DMS79 treated with DMSO at 0.1 percent for 48 hours (cell line): Measurements from ENCODE around the gene MTCL1.

Source experiments
- DNase-seq: peaks from one replicate; lab custom pipeline; 2025; lab: John Stamatoyannopoulos, UW

The MTCL1 gene

DNA sequence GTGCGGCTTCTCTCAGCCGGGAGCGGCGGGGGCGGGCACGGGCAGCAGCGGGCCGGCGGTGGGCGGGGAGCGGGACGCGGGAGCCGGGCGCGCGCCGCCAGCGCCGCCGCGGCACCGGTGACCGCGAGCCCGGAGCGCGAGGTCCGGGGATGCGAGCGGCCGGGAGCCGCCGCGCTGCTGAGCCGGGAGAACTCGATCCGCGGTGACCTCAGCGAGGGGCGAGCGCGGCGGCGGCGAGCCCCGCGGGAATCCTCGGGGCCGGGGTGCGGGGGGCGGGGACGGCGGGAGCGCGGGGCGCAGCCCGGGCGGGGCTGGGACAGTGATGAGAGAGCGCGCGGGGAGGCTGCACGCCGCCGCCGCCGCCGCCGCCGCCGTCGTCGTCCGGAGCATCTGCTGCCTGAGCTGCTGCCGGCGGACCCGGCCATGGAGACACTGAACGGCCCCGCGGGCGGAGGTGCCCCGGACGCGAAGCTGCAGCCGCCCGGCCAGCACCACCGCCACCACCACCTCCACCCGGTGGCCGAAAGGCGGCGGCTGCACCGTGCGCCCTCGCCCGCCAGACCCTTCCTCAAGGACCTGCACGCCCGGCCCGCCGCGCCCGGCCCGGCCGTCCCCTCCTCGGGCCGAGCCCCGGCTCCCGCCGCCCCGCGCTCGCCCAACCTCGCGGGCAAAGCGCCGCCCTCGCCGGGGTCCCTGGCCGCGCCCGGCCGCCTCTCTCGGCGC lies at the start of gene MTCL1:
Gene MTCL1, plus strand, starts transcription at position 319 of the 723 bp plus-strand sequence. Its CDS starts 105 bp downstream, at position 424.
- DNase-seq: no peak

DNA sequence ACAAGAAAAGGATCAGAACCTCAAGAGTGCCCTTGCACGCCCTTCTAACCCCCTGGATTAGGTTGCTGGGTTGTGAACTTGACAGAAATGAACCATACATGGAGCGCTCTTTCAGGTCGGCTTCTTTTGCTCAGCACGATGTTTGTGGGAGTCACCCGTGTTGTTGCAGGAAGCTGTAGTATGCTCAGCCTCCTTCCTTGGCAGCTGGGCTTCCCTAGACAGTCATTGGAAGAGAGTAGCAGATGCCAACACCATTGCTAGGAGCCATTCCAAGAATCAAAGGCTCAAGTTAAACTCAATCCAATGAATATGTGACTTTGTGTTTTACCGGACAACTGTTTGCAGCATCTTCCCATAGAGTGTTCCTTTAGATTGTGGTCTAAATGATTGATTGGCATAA lies 49.1 kb upstream of the MTCL1 start:
- no peak for DNase-seq

DNA sequence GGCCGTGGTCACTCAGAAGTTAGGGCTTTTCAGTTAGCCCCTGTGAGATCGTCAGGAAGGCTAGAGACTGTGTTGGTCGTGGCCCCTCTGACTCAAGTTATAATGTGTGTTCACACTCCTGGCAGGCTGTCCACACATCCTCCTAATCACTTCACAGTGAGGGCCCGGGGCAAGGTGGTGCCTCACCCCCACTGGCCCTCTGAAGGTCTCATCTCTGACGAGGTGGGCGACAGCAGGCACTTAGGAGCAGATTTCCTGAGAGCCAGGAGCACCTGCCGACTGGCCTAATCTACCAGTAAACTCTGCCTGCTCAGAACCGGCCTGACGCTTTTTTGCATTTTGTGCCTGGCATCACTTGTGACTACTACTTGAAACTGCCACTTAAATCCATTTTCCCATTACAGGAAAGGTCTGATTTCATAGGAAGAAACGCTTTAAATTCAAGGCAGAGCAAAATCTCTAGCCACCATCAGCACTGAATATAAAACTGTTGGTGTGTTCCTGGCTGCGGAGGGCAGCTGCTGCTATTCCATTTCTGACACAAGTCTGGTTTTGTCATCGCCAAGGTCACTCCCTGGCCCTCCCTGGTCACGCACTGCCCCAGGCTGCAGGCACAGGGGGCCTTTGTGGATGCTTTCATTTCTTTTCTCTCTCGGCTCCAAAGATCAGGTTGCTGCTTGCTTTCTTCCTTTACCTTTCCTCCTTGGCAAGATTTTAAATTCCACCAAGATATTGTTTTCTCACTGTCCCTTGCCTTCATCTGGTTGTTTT lies 48.1 kb upstream of the MTCL1 start:
- DNase-seq: peak; percentile 94

DNA sequence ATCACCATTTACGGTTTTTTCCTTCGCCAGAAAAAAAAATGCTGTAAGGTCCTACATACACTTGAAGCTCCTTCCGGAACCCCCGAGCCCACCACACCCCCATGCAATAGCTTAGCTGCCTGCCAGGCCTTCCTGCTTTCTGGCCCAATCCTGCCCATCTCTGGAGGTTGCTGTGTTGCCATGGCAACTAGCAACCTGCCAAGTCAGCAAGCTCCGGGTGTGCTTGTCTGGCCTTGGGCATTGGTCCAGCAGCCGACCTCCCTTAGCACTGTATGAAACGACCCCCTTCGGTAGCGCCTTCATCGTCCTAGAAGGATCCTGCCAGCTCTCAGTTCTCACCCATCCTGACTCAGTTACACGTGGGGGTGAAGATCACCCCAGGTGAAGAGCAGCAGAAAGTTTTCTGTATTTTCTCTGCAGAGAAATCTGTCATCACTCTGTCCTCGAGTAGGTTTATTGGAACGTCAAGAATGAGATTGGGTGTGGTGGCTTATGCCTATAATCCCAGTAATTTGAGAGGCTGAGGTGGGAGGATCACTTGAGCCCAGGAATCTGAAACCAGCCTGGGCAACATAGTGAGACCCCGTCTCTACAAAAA lies 47.4 kb upstream of the MTCL1 start:
- peak; percentile 80 for DNase-seq

DNA sequence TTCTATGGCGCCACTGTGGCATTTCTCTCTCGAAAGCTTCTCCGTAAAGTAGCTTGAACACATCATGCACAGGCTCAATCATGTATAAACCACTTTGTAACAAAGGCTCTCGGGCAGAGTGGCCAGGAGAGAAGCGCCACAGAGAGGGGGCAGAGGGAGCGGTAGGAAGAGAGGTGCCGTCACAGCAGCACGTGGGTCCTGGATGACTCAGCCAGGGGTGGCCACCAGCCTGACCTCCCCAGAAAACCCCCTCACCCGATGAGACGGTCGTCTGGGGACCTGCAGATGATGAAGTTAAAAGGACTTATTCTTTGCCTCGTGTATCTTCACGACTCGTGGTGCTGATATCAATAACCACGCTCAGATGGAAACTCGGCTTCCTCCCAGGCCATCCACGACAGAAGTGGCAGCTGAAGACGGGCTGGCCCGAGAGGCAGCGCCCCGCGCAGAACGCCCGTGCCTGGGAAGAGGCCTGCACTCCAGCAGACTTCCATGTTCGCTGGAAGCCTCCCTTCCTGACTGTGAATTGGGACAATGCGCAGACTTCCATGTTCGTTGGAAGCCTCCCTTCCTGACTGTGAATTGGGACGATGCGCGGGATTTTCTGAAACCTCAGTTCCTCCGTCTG lies 46.4 kb upstream of the MTCL1 start:
- peak; percentile 92 for DNase-seq

DNA sequence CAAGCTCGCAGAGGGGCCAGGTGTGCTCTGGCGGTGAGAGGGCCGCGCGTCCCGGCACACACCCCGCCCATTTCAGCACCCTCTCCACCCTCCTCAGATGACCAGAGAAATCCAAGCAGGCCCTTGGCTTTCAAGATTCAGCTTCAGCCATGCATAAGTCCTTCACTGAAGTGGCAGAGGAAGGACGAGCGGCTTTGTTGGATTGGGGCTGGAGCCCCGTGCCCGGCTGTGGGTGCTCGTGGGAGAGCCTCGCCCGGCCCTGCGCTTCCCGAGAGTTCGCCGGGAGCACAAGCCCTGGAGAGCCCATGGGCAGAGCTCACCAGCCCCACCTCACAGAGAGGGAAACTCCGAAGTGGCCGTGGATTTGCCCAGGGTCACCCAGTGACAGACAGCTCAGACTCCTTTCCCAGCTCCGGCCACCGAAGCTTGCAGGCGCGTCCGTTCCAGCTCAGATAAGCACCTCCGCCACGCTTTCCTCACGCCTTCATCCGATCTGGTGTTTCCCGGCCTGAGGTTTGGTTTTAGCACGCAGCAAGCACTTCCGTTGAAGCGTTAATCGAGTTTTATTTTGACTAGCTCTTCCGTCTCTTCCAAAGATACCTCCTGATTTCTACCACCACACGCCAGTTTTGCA lies 45.6 kb upstream of the MTCL1 start:
- peak; percentile 98 for DNase-seq

DNA sequence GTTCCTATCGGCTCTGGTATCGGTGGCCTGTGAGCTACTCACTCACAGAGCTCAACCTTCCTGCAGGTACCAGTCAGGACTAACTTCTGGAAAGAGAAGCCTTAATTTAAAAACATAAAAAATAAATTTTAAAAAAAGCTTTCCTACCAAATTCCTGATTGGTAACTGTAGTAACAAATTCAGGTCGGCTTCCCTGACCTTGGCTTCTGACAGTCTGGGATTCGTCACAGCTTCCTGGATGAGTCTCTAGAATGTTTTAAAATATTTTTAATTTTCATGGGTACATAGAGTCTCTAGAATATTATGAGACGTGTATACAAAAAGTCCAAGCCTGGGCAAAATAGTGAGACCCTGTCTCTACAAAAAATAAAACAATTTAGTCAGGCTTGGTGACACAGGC lies 45.0 kb upstream of the MTCL1 start:
- peak; percentile 74 for DNase-seq

DNA sequence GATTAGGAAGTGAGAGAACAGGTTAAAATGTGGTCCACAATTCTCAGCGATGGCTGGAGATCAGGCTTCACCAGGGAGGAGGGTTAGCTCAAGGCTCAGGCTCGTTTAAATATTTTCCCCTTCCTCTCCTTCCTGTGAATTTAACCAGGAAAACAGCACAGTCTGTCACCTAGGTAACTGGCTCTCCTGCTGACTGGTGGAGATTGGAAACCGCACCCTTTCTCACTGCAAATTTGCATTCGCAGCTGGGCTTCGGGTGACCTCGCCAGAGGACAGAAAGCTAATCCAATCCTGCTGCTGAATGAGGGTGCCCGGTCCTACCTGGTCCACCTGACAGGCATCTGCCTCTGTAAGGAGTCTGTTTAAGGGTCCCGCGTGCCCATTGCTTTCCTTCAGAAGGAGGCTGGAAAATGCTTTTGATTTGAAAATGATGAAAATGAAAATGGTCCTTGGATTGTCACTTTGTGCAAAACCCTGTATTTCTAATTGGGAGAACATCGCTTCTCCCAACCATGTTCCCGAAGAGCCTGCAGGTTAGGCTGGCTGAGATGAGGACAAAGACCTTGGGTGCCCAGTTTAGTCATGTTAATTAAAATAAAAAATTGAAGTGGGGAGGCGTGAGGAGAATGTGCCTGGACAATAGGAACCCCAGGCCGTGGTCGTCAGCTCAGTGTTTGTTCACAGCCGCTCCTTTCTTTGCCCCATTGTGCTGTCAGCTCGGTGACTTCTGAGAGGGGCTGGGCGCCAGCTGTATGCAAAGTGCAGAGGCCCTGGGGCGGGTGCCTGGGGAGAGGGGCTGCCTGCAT lies 43.4 kb upstream of the MTCL1 start:
- peak; percentile 100 for DNase-seq

DNA sequence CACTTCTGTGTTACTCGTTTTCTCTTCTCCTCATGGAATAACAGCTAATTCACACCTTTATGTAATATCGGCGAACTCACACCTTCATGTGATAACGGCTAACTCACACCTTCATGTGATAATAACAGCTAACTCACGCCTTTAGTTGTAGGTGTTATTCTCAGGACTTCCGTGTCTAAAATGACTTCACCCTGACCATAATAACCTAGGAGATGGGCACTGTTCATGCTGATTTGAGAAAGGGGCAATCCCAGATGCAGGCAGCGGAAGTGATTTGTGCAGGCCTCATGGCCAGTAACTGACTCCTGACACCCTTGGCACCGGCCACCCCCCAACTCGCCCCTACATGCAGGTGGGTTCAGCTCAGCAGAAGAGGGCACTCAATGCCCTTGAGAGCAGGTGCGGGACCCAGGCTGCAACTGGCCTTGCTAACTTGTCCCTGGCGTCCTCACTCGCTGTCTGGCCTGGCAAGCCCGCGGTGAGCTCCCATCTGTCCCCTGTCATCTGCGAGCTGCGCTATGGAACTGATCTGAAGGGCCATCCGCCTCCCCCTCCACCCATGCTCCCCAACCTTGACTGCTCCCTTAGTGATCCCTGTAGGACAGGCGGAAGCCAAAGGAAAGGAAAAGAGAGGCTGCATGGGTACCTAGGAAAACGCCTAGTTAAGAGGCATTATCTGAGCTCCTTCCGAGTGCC lies 42.6 kb upstream of the MTCL1 start:
- peak; percentile 94 for DNase-seq

DNA sequence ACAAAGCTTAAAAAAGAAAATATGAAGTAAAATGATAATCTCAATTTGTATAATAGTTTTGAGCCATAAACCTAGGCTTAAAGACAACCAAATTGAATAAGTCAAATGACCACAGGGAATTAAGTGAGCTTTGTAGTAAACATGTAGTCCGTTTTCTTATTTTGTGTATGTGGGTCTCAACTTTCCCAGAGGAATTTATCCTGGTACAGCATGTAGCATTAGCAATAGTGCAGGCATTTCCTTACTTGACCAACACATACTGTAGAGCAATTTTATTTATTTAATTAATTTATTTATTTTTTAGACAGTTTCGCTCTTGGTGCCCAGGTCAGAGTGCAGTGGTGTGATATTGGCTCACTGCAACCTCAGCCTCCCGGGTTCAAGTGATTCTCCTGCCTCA lies 37.5 kb upstream of the MTCL1 start:
- DNase-seq: no peak

DNA sequence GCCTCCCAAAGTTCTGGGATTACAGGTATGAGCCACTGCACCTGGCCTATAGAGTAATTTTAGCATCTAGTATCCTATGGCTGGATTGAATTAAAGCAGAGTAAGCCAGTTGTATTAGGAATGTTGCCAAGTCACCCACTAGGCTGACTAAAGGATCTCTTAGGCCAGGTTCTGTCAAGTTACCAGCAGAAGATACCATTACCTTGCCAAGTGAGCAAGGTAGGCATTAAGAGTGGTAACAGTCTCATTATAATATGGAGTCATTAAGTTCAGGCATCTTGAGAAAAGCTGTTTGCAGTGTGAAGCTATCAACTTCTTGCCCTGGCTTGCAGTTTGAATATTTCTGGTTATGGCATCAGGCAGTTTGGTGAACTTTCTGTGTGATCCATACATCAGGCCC lies 37.0 kb upstream of the MTCL1 start:
- peak; percentile 80 for DNase-seq

DNA sequence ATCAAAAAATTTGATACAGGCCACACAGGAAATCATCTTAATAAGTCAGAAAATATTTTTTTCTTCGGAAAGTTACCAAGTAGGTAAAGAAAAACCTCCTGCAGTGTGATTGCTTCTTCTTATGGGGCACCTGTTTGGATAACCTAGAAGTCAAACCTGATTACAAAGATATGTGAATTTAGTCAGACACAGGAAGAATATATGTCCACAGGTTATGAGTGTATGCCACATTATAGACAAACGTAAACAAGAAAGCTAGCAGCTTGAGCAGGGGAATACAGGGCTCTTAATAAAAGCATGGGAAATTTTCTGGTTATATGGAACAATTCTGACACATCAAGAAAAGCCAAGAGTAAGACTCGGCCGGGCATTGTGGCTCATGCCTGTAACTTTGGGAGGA lies 35.8 kb upstream of the MTCL1 start:
- DNase-seq: no peak

DNA sequence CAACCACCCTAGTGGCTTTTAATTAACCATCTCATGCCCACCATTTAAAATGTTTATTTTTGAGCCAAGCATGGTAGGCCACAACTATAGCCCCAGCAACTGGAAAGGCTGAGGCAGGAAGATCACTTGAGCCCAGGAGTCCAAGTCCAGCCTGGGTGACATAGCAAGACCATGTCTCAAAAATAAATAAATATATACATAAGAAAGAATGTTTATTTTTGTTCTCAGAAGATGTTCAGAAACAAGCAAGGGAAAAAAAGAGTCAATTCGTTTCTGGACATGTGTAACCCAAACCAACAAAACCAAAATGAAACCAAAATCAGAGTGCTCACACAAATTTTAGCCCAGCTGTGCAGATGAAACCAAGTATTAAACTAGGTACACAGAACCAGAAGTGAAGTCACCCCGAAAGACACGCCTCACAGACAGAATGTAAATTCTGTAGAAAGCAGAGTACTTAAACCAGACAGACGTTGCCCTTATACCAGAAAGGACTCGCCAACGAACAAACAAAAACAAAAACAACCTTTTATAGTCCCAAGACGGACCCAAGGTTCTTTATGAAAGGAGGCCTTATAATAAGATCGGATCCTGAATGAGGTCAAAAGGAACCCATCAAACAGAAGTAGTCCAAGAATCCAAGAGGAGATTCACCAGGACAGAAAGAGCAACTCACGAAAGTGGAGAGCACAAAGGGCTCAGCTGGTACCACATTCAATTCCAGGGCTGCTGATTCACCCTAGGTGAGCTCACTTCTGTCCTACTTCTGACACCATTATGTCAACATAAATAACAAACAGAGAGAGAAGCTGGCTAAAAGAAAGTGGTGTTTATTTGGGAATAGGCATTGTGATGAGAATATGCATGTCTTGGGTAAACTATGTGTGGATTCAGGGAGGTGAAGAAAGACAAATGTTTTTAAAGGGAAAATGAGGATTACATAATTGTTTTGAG lies 31.8 kb upstream of the MTCL1 start:
- no peak for DNase-seq

DNA sequence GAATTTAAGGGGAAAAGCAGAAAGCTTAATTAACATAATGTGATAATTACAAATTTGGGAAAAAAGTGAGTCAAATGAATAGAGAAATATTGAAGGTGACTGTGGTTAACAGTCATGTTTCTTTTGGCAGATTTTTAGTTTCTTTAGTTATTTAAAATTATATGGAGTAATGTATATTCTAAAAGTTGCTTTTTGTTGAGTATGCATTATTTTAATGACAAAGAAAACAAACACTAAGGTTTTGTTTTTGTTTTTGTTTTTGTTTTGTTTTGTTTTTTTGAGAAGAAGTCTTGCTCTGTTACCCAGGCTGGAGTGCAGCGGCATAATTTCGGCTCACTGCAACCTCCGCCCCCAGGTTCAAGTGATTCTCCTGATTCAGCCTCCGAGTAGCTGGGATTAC lies 30.3 kb upstream of the MTCL1 start:
- no peak for DNase-seq

DNA sequence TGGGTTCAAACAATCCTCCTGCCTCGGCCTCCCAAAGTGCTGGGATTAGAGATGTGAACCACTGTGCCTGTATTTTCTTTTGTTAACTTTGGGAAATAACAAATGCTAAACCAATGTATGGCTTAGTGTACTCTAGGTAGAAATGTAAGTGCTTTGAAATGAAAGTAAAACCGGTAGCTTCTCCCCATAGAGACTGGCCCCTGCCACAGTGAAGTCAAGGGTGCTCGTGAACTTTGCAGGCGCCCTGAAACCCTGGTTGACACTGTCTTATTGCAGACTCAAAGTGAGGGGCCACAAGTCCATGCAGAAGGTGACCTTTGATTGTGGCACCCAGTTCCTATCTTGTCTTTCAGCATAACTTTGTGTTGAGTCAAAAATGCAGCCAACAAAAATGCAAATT lies 24.2 kb upstream of the MTCL1 start:
- DNase-seq: no peak

DNA sequence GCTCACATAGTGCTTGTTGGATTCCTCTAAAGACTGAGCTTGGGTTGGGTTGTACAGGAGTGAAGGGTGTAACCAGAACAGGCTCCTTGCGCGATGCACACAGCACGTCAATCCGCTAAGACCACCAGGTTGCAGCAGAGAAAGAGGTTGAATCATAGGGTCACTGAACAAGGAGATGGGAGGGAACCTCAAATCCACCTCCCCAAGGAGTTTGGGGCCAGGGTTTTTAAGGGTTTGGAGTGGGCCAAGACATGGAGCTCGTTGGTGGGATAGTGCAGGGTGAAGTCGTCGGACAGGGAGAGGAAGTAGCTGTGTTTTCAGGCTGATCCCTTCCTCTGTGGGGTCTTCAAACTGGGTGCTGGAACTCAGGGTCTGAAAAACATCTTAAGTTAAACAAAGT lies 20.8 kb upstream of the MTCL1 start:
- DNase-seq: peak; percentile 59

DNA sequence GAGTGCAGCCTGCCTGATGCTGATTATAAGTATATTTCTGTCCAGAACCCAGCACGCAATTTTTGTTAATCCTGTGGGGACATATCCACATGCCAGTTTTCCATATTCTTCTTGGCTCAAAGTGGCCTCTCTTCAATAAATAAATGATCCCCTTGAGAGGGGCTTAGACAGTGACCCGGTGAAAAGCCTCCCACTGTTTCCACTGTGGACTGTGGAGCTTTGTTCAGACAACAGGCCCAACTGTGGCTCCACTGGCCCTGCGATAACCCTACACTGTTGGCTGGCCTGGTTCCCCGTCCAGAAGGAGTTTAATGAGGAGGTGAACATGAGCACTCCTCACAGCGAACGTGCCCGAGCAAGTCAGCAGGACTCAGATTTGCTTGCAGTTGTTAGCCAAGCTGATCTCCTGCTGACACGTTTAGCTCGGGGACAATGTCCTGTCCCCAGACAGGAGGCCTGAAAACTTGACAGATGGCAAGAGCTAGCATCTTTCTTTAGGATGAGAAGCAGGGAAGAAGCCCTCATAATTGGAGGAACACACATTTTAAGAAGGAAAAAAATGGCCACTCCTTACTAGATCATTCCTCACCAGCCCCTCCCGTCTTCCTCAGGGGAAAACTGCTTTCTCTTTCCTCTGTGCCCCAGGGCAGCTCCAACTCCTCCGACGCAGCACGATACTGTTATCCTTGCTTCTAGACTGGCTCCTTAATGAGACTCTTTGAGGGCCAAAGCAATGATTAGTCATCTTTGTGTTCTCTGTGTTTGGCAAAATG lies 20.0 kb upstream of the MTCL1 start:
- DNase-seq: peak; percentile 100

DNA sequence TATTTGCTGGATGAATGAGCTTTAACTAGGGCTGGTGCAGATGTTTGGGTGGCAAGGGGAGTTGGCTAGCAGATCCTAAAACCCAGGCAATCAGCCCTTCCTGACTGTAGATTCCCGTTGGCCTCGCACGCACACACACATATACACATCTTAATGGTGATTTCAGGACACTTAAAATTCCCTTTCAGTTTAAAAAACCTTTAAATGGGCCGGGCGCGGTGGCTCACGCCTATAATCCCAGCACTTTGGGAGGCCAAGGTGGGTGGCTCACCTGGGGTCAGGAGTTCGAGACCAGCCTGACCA lies 19.5 kb upstream of the MTCL1 start:
- no peak for DNase-seq

DNA sequence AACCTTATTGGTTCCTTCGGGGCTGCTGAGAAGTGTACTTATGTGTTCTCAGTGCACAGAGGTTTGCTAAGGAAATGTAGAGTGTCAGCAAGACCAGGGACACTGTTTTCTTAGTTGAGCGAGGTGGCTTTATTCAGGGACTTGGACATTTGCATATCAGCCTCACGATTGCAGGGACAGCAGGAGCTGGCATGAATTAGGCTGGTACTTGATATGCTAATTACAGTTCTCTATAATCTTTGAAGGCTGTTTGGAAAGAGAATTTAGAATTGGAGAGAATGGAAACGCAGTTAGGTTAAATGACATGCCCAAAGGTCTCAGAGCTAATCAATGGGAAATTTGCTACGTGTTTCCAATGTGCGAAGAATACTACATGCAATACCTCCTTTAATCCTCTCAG lies 18.7 kb upstream of the MTCL1 start:
- peak; percentile 94 for DNase-seq
